ENCODE data around the gene CST1.

Gene CST1

GRCh38 chr20:23710771-23711170 lies 40.0 kb downstream of the CST1 start:
- in situ Hi-C loops (cut with MboI; ENCODE audit: low sequenced_read_pairs): no loop called here

GRCh38 chr20:23705895-23706294 lies 44.8 kb downstream of the CST1 start:
- in situ Hi-C loops (cut with MboI; ENCODE audit: low sequenced_read_pairs): no loop called here

- in situ Hi-C loops (cut with MboI; ENCODE audit: low sequenced_read_pairs): no loop called here
These were observed 48.7 kb downstream of the CST1 start for GRCh38 chr20:23702021-23702420.

- in situ Hi-C loops (cut with MboI; ENCODE audit: low sequenced_read_pairs): no loop called here
These were observed 49.8 kb downstream of the CST1 start for GRCh38 chr20:23700931-23701330.

- in situ Hi-C loops (cut with MboI; ENCODE audit: low sequenced_read_pairs): no loop called here
These were observed 52.8 kb downstream of the CST1 start for GRCh38 chr20:23697947-23698346.

Measured in HL-60/S4 treated with phorbol 12-myristate 13-acetate at 8.2 ng/mL for 4 days and 3 days (cell line).